GM19395 (cell line): Measurements from ENCODE around the gene RSPO4.

Source experiments
- ATAC-seq: cut with Tn5 transposase; IDR thresholded peaks from one replicate; pipeline ENCODE4 v1.9.1; 2021; ENCODE audit warnings: mild to moderate bottlenecking, moderate library complexity; ENCODE audit not compliant: unreplicated experiment

Gene RSPO4

DNA sequence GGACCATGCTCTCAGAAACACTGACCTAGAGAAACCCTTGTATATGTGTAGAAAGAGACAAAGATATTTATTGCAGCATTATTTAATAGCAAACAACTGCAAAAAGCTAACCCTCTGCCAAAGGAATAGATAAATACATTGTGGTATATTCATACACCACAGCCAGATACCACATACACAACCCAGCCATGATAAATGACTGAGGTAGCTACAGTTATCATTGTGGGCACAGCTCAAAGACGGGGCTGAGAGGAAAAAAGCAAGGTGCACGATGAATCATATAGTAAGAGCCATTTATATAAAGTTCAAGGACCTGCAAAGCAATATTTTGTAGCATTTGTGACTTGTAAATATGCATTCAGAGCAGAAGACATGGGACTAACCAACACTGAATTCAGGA, 30.8 kb downstream of the RSPO4 start:
- ATAC-seq = no peak

DNA sequence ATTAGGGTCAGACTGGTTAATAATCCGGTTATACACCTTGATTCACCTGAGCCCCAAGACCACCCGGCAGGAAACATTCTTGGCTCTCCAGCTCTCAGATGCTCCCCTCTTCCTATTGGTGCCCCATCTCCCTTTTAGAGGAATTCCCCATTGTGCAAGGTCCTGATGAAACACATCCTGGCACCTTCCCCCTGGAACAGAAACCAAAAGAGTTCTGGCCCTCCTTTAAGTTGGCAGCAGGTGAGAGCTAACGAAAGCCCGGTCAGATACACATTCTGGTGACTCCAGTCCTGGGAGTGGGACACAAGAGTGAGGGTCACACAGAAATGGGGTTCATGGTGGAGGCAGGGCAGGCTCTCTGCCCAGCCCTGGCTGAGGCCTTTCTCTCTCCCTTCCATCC, 32.2 kb downstream of the RSPO4 start:
- no peak for ATAC-seq

DNA sequence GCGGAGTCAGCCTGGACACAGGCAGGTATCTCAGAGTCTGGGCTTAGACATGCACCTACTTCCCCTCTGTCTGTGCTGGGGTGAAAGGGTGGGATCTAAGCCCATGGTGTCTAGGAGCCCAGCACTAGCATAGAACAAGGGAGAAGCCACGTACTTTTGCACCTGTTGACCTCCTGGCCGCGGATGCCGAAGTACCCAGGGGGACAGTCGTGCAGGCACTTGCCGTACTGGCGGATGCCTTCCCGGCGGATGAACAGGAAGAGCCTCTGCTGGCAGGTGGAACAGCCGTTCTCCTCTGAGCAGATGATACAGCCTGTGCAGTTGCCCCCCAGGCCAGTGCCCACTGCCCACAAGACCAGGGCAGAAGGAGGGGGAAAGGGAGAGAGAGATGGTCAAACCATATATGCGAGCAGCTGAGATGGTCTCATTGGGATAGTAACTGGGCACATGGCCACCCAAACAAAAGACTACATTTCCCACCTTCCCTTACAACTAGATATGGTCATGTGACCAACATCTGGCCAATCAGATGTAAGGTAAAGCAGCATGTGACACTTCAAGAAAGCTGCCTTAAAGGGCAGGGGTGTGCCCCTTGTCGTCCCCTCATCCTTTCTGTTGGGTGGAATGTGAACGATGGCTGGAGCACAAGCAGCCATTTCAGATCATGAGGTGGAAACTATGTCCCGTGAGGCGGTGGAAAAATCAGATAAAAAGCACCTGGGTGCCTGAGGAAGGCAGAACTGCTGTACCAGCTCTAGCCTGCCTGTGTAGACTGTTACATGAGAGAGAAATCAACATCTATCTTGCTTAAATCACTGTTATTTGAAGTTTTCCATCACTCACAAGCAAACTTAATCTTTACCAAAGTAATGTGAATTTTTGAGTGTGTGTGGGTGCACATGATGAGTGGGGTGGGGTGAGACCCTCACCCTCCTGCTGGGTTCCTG, 34.0 kb downstream of the RSPO4 start:
- ATAC-seq = no peak

DNA sequence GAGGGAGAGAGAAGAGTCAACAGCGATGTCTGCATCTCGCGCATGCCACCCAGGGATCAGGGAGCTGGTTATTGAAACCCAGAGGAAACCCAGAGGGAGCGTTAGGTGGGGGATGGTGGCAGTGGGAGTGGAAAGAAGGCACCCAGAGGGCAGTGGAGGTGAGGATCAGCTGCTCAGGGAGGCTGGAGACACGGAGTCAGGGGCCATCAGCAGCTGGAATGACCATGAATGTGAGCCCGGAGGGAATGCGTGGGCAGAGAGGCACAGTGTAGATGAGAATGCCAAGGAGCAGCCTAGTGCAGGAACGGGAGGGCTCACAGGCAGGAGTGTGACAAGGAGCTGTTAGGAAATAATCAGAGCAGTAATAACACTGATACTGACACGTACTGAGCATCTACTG, 36.2 kb downstream of the RSPO4 start:
- ATAC-seq = no peak

DNA sequence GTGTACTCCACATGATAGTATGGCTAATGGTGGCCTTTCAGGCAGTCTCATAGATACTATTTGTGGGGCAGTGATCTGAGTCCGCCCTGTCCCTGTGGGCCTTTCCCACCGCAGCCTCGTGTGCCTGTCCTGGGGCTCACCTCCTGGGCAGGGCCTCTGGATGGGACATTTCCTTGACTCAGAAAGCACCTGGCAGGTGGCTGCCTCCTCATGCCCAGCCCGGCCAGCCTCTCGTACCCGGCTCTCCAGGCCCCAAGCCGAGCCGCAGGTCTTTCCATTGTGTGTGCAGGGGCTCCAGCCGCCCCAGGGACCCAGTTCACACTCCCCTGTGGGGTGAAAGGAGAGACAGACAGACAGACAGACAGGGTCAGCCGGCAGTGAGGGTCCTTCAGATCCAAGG, 38.3 kb downstream of the RSPO4 start:
- no peak for ATAC-seq

DNA sequence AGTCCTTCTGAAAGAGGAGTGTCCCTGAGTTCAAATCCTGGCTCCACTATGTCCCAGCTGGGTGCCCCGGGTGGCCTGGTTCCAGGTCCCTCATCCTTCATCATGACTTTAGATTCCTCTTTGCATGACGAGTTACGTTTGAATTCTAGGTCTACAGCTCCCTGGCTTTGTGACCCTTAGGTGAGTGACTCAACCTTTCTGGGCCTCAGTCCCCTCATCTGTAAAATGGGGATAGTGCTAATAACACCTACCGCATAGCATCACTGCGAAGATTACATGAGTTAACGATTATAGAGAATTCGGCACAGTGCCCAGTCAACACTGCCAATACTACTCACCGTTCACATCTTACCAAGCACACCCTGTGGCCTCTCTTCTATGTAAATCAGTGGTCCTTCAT, 39.4 kb downstream of the RSPO4 start:
- no peak for ATAC-seq

DNA sequence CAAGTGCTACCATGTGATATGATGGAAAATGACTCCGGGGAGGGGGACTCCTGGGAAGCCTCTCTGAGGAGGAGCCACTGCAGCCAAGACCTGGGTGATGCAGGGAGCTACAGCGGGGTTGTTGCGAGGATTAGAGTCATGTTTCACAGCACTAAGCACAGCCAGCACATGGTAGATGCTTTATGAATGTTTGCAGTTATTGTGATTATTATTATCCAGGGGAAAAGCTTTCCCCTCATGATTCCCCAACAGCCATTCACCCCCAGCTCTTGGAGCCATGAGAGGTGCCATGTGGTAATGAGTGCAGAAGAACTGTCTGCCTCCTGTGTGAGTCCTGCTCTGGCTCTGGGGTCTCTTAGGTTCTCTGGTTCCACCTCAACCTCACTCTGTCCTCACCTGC, 39.9 kb downstream of the RSPO4 start:
- no peak for ATAC-seq

DNA sequence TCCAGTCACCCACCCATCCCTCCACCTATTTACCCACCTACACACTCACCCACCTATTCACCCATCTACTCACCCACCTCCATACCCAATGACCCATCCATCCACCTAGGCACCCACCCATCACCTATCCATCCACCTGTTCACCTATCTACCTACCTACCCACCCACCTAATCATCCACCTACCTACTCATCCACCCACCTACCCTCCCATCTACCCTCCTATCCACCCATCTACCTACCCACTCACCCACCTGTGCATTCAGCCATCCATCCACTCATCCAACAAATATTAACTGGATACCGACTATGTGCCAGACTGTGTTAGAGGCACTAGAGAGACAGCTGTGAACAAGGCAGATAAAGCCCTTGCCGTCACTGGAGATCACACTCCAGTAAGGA, 40.3 kb downstream of the RSPO4 start:
- ATAC-seq = no peak

DNA sequence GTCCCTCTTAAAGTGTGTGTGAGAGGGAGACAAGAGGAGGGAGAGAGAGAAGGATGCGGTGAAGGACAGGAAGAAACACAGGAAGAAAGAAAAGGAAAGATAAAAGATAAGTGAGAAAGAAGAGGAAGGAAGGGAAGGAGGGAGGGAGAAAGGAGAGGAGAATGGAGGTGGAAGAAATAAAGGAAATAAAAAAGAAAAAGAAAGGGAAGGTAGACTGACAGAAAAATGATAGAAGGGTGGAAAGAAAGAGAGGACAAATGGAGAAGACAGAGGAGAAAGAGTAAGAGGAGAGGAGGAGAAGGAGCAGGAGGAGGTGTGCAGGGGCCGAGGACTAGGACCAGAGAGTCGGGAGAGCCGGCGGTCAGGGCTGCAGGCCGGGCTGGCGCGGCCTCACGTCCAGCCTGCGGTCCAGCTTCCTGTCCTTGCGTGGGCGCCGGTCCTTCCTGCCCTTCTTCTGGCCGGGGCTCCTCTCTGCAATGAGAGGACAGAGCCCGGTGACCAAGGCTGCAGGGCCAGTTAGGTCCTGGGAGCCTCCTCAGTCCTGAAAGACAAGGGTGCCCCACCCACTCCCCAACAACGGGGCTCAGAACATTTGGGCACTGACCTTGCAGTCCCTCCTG, 42.0 kb downstream of the RSPO4 start:
- ATAC-seq = no peak

DNA sequence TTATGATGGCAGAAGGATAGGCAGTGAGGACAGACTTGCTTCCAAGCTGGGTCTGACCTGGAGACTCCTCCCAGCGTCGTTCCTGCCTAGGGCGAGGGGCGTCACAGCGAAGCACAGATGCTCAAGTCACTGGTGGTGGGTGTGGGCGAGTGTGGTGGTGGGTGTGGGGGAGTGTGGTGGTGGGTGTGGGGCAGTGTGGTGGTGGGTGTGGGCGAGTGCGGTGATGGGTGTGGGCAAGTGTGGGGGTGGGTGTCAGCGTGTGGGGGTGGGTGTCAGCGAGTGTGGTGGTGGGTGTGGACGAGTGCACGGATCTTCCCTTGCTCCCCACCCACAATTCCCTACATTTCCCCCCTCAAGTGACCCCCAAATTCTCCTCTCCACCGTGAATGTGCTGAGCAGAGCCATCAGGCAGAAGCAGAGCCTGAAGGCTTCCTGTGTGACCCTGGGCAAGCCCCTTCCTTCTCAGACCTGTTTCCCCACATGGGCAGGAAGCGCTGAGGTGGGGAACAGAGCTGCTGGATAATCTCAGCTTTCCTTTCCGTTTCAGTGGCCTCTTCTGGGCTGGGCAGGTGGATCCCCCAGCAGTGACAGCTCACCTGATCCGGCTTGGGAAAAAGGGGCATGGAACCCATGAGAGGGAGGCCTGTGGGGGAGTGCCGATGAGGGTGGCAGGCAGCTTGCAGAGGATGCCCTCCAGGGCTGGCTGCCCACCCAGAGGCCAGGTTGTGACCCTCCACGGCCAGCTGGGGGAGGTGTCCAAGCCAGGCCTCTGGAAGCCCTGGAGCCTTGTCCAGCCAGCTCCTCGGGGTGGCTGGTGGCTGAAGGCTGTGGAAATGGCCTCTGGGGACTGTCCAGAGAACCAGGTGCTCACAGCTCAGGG, 42.9 kb downstream of the RSPO4 start:
- no peak for ATAC-seq

DNA sequence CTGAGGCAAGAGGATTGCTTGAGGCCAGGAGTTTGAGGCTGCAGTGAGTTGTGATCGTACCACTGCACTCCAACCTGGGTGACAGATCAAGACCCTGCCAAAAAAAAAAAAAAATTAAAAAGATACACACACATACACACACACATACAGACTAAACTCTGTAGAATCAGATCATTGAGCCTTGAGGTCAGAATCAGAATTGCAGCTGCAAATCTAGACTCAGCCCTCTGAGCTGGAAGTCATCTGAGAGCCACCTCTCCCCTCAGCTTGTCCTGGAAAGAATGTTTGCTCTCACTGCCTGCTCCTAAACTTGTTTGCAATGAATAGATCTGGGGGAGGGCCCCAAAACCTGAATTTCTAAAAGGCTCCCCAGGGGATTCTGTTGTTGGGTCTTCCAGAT, 44.6 kb downstream of the RSPO4 start:
- no peak for ATAC-seq

DNA sequence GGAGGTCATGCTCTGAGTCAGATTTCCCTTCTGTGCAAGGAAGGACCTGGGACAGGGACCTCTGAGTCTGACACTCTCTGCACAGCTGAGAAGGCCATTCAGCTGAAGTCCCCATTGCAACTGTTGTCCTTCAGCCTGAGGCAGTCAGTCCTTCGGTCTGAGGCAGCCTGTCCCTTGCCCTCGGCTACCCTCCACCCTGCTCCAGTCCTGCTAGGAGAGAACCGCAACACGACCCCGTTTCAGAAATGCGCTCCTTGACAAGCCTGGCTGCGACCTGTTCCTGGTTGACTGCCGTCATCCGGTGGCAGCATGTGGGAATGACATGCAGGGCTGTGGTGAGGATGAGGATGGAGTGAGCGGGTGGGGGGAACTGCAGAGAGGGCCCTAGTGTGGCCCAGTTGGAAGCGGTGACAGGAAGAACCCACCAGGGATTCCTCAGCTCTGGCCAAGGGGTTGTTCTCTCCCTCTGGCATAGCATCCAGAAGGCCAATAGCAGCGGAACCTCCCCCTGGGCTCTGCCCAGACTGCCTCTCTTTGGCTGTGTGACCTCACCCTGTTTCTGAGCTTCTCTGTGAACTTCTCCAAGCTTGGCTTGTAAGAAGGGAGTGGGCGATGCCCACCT, 45.7 kb downstream of the RSPO4 start:
- ATAC-seq = no peak

DNA sequence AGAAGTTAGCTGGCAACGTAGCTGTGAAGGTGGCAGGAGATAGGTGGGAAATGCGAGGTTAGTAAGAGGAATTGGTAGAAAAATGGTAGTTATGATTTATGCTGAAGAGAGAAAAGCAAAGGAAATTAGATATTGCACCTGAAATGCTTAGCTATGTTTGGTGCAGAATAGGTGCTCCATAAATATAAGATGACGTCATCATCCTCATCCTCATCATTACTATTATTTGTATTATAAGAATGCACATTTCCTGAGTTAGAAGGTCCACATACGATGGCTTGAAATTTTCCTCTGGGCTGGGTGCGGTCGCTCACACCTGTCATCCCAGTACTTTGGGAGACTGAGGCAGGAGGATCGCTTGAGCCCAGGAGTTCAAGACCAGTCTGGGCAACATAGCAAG, 46.5 kb downstream of the RSPO4 start:
- ATAC-seq = no peak

DNA sequence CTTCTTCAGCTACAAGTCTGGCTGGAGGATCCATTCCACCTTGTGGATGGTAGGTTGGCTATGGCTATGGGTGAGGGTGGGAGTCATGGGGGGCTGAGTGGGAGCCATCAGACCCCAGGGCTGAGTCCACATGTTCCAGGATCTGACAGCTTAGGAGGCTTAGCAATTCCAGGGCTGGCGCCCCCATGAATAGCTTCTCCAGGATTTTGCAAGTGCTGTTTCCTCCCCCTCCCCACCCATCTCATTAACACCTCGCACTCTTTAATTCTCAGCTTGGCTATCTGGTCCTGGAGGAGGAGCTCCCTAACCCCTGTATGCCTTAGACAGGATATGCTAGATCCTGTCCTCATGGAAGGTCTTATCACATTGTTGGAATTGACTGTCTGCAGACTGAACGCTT, 47.0 kb downstream of the RSPO4 start:
- ATAC-seq = no peak

DNA sequence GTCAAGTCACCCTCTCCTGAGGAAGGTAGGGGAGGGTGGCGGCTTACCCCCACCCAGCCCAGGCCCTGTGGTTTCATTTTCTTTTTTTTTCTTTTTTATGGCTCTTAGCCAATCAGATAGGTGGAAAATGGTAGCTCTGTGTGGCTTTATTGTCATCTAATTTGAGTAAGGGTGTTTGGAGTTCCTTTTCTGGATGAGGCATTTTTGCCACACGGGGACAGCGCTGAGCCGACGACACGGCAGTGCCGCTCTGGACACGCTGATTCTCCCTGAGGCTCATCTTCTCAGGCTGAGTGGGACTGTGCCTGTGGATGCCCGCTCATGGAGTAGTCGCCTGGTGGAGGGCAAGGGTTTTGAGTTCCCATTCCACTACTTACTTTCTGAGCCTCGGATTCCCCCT, 48.4 kb downstream of the RSPO4 start:
- ATAC-seq = no peak

DNA sequence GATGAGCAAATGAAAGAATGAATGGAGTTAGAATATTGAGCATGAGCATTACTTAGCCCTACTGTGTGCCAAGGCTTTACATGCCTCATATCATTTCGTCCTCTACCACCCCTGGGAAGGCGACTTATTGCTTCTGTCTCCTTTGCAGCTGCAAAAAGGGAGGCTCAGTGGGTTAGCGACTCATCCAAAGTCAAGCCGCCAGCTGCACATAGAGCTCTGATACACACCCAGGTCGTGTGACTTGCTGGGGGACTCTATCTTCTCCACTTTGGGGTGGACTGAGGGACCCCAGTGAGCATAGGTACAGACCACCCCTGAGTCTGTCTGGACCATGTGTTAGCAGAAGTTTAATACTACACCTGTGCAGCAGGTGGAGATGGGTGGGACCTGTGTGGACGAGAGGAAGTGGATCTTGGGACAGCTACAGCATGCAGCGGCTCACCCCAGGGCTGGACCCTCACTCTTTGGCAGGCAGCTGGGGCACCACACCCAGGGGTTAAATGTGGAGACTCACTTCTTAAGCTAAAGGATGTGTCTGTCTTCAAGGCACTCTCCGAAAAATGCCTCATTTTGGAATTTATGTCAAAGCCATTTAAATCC, 49.8 kb downstream of the RSPO4 start:
- no peak for ATAC-seq

DNA sequence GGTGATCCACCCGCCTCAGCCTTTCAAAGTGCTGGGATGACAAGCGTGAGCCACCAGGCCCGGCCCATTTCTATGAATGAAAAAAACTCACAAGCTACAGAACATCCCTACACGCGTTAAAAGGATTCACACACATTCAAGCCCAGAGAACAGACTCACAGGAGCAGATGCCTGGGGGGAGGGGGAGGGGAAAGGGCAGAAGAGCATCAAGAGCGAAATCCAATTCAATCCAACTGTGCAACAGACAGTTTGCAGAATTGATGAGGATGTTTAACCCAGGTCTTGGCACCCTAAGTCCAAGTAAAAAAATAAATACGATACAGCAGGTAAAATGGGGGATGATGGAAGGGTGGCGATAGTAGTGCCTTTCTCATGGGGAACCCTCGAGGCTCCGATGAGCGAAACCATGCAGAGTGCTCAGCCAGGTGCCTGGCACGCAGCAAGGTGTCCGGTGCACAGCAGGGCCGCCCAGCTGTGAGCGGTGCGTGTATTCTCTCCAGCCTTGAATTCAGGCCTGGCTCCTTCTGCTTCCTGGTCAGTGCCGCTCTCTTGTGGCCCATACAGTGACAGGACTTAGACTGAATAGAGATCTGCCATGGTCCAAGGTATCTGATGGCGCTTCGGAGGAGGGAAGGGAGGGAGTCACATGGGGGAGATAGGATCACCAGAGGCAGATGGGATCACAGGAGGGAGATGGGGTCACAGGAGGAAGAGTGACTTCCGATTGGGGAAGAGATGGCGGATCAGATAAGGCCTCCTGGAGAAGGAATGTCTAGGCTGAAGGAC, 50.5 kb downstream of the RSPO4 start:
- ATAC-seq = no peak

DNA sequence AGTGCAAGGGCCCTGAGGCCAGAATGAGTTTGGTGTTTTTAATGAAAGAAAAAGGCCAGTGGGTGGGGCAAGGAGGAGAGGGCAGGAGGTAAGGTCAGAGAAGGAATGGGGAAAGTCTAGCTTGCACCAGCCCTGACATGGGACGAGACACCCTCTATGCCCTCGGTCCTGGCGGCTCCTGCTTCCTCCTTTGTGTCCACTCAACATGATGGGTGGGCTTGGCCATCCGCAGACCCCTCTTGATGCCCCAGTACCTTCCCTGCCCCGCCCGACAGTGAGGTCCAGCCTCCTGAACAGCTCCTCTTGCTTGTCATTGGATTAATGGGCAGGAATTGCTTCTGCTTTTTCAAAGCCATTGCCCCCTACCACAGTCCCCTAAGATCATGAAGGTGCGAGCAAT, 52.4 kb downstream of the RSPO4 start:
- no peak for ATAC-seq

DNA sequence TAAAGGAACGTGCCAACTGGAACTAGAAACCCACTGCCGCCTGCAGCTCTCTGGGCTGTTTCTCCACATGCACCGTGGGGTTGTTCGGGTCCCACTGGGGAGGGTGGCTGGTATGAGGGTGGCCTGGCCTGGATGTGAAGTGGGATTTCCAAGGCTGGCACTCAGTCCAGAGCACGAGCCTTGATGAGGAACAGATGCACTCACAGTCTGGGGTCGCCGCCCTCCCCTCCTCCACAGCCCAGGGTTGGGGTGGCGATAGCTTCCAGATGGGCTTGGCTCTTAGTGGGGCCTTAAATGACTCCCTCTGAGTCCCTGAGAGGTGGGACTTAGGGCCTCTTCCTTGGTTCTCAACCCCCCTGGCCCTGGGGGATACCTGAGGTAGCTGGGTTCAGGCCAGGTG, 55.3 kb downstream of the RSPO4 start:
- ATAC-seq = no peak

DNA sequence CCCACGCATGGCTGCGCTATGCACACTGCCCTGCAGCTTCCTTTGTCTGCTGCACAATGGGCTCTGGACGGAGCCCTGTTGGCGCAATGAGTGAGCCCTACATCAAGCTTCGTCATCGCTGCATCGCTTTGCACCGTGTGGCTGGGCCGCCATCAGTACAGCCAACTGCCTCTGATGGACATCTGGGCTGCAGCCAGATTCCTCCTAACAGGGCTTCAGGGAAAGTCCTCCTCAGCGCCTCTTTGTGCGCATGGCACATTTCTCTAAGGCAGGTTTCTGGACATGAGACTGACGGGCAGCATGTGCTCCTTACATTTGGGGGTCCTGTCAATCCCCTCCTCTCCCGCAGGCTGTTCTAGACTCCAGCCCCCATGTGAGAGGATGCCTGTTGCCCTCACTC, 56.3 kb downstream of the RSPO4 start:
- no peak for ATAC-seq
